Pancreas (tissue), 10 donors: ENCODE results near the gene EPC2. TPM values are rescaled to one million over a fixed set of nuclear protein-coding genes. Genes with fewer than 3 reads are reported as not detected.

Source experiments
- ATAC-seq, 4 donors: fragments of 200-7000 bp; cut with Tn5 transposase; one replicate each; pipeline versions ENCODE4 v1.8.0 to v1.9.1; 2020; ENCODE audit warnings: mild to moderate bottlenecking in 4 of 4, moderate library complexity in 4 of 4
- DNase-seq, 6 donors: peaks; one replicate each; pipeline ENCODE4 v3.0.0-alpha.2; 2020
- FAIRE-seq: peaks from 2 replicates; lab custom pipeline; 2012; peaks lifted over from hg19 to GRCh38; lab: Jason Lieb, UNC
- H3K27ac ChIP-seq, 4 donors: fragments of 200-600 bp; sonication (generic); 1 replicate in 3 of 4; 2 replicates in 1 of 4; pipeline versions ENCODE4 v1.5.0 to v1.8.0; 2020
- H3K27me3 ChIP-seq, 4 donors: fragments of 200-600 bp; one replicate each; pipeline ENCODE4 v1.8.0; 2021
- H3K36me3 ChIP-seq, 3 donors: fragments of 200-600 bp; sonication (generic) in 1 of 3; one replicate each; pipeline versions ENCODE4 v1.5.0 to v1.8.0; 2020 to 2021
- H3K4me1 ChIP-seq, 3 donors: fragments of 200-600 bp; one replicate each; pipeline ENCODE4 v1.8.0; 2021
- H3K4me3 ChIP-seq, 4 donors: fragments of 200-600 bp; sonication (generic) in 2 of 4; one replicate each; pipeline versions ENCODE4 v1.5.0 to v1.8.0; 2020 to 2021
- H3K9me3 ChIP-seq, 4 donors: fragments of 200-600 bp; one replicate each; pipeline ENCODE4 v1.8.0; 2021
- CTCF ChIP-seq, 4 donors: fragments of 200-600 bp; sonication (generic) in 3 of 4; IDR thresholded peaks; one replicate each; pipeline versions ENCODE4 v1.5.0 to v1.8.0; 2021; ENCODE audit warnings: antibody characterized with exemption in 4 of 4
- WGBS, 2 donors: extraction: QIAGEN DNeasy Blood & Tissue Kit; methylation state at CpG; one replicate each; pipeline ENCODE4 v1.1.7; 2013; 5-methylcytosine and 5-hydroxymethylcytosine counted together
- intact Hi-C, 3 donors: fragments of 100-400 bp; cut with DNase I; formaldehyde crosslinking; loops; one replicate each; pipeline versions ENCODE4 v1.11.1 to v1.14.2; 2022
- polyA plus RNA-seq, 2 donors: library from polyadenylated mRNA; stranded (reverse); fragments of 200-250 nt; gene quantifications; one replicate each; pipeline ENCODE4 v1.2.3, GENCODE V29; 2013
- total RNA-seq, 6 donors: library from RNA; stranded (reverse); fragmentation: NEBNext Ultra II Directional in 4 of 6; extraction: Animal tissue kit (Norgen Biotek cat#: 25700) in 4 of 6; gene quantifications; one replicate each; pipeline versions ENCODE4 v1.2.1 to v1.2.4, GENCODE V29; 2021 to 2023
- donor health status: healthy with polysubstance abuse.
- donor health status: DM: no; HTN: no; CAD: no; lungs with moderate emphysema.
- donor health status: DM: no; HTN: no; CAD: no.
- donor health status: control.
- donor health status: control.
- donor health status: Bipolar disorder and iron deficiency.
- donor health status: DM: yes; HTN: yes; CAD: no.
- donor health status: DM: no; HTN: no; CAD: no.
- donor health status: DM: no; HTN: no; CAD: no.
- donor health status: DM: yes; HTN: yes; CAD: no.

Gene EPC2
- total and polyA plus RNA-seq, 8 donors = 3.1 to 17.7 (median 12.8) TPM

GRCh38 chr2:148812306-148812705 is 167.8 kb downstream of the EPC2 start:
- ATAC-seq (peak; percentile 35 to 54 (median 46)), FAIRE-seq (no peak), DNase-seq (peak in 1 of 6 donors; percentile 28)
- intact Hi-C loops = no loop called here
- Histone ChIP-seq H3K36me3 (no peaks in the 10 kb centered on the region), H3K27ac (no peak overlapping the region), H3K4me1 (peaks cover 0 to 4% (median 0%) of the 10 kb centered on the region in 3 donors), H3K9me3 (no peaks in the 10 kb centered on the region), H3K4me3 (no peak overlapping the region), H3K27me3 (no peaks in the 10 kb centered on the region)
- WGBS, 2 donors = 31 to 48% methylated on average over 6 of the region's 6 CpGs
- TF ChIP-seq CTCF (IDR thresholded peaks at IDR 0.05) = no peak

- intact Hi-C loops = no loop called here
- H3K4me3 ChIP-seq = no peak overlapping the region
- peaks cover 0 to 4% (median 0%) of the 10 kb centered on the region in 3 donors for H3K4me1 ChIP-seq
- no peak overlapping the region for H3K27ac ChIP-seq
- WGBS, 2 donors = 84 to 86% methylated on average over 11 of the region's 11 CpGs
- no peaks in the 10 kb centered on the region for H3K27me3 ChIP-seq
- TF ChIP-seq CTCF (IDR thresholded peaks at IDR 0.05) = no peak
- no peaks in the 10 kb centered on the region for H3K9me3 ChIP-seq
- DNase-seq (no peak), FAIRE-seq (no peak), ATAC-seq (no peak)
- H3K36me3 ChIP-seq = no peaks in the 10 kb centered on the region
Observed at GRCh38 chr2:148813603-148814065, 169.1 kb downstream of the EPC2 start.

GRCh38 chr2:148814143-148814859 is 169.8 kb downstream of the EPC2 start:
- FAIRE-seq = no peak
- intact Hi-C loops = no loop called here
- Histone ChIP-seq H3K4me1 (peaks cover 0 to 4% (median 0%) of the 10 kb centered on the region in 3 donors), H3K27ac (peak overlapping the region in 1 of 4 donors; percentile 4), H3K36me3 (no peaks in the 10 kb centered on the region), H3K27me3 (no peaks in the 10 kb centered on the region), H3K4me3 (no peak overlapping the region), H3K9me3 (no peaks in the 10 kb centered on the region)
- TF ChIP-seq CTCF (IDR thresholded peaks at IDR 0.05) = no peak
- 36 to 40% methylated on average over 6 of the region's 6 CpGs for WGBS, 2 donors
- peak in 3 of 4 donors; percentile 67 to 84 (median 76) for ATAC-seq
- no peak for DNase-seq

GRCh38 chr2:148814860-148815419 is 170.4 kb downstream of the EPC2 start:
- WGBS, 2 donors = 52 to 63% methylated on average over 7 of the region's 7 CpGs
- Histone ChIP-seq H3K27ac (peak overlapping the region in 1 of 4 donors; percentile 4), H3K9me3 (no peaks in the 10 kb centered on the region), H3K4me3 (no peak overlapping the region), H3K4me1 (peaks cover 0 to 4% (median 0%) of the 10 kb centered on the region in 3 donors), H3K36me3 (no peaks in the 10 kb centered on the region), H3K27me3 (no peaks in the 10 kb centered on the region)
- DNase-seq (peak in 2 of 6 donors; percentile 12 to 21), ATAC-seq (peak in 3 of 4 donors; percentile 35 to 43 (median 38)), FAIRE-seq (no peak)
- intact Hi-C loops = no loop called here
- TF ChIP-seq CTCF (IDR thresholded peaks at IDR 0.05) = no peak
